Natural killer cell treated with Interleukin-12 subunit alpha and Interleukin-12 subunit beta and Interleukin-15 and Interleukin-18, amount 100 ng/mL, for 72 hours (primary cell): ENCODE measurements around the gene PPBP. TPM values are rescaled to one million over a fixed set of nuclear protein-coding genes. Genes with fewer than 3 reads are reported as not detected.

Experiments used
- ATAC-seq, 2 donors: fragments of 150-1000 bp; cut with Tn5 transposase in 1 of 2; sonication (Bioruptor Pico), chemical (Tn5 transposase) in 1 of 2; 2 replicates each; pipeline ENCODE4 v1.10.0; 2021
- DNase-seq: peaks from one replicate; pipeline ENCODE4 v3.0.0; 2022; ENCODE audit warnings: low spot score
- H3K27ac Mint-ChIP-seq, 2 donors: 1 replicate in 1 of 2; 2 replicates in 1 of 2; pipeline ENCODE4 v1.8.0; 2022; ENCODE audit warnings: mixed read lengths in 2 of 2, mild to moderate bottlenecking in 1 of 2, moderate library complexity in 1 of 2
- H3K27me3 Mint-ChIP-seq, 2 donors: 1 replicate in 1 of 2; 2 replicates in 1 of 2; pipeline ENCODE4 v1.8.0; 2022; ENCODE audit warnings: mixed read lengths in 2 of 2
- H3K36me3 Mint-ChIP-seq: one replicate; pipeline ENCODE4 v1.8.0; 2022; ENCODE audit warnings: mixed read lengths
- H3K4me1 Mint-ChIP-seq, 2 donors: 1 replicate in 1 of 2; 2 replicates in 1 of 2; pipeline ENCODE4 v1.8.0; 2022; ENCODE audit warnings: low read depth in 2 of 2, mixed read lengths in 2 of 2, mild to moderate bottlenecking in 1 of 2
- H3K4me3 Mint-ChIP-seq: one replicate; pipeline ENCODE4 v1.8.0; 2022; ENCODE audit warnings: mixed read lengths
- H3K9me3 Mint-ChIP-seq: 2 replicates; pipeline ENCODE4 v1.8.0; 2022; ENCODE audit warnings: mixed read lengths
- total RNA-seq, 2 donors: library from RNA; stranded (reverse); gene quantifications; one replicate each; pipeline ENCODE4 v1.2.3, GENCODE V29; 2022

PPBP gene
- total RNA-seq, 2 donors from 2014 or later, result not detected

GRCh38 chr4:74013264-74013663, 25.3 kb upstream of the PPBP start:
- H3K4me1 Mint-ChIP-seq, result peaks cover 0 to 6% of the 10 kb centered on the region in 2 donors
- H3K36me3 Mint-ChIP-seq, result peaks cover 4% of the 10 kb centered on the region
- H3K27me3 Mint-ChIP-seq, result no peaks in the 10 kb centered on the region
- H3K9me3 Mint-ChIP-seq, result peaks cover 4% of the 10 kb centered on the region
- DNase-seq, result no peak
- H3K27ac Mint-ChIP-seq, result no peak overlapping the region
- ATAC-seq, result no peak
- H3K4me3 Mint-ChIP-seq, result no peak overlapping the region

- no peaks in the 10 kb centered on the region for H3K27me3 Mint-ChIP-seq
- peaks cover 0 to 6% of the 10 kb centered on the region in 2 donors for H3K4me1 Mint-ChIP-seq
- H3K4me3 Mint-ChIP-seq, result no peak overlapping the region
- DNase-seq (no peak), ATAC-seq (no peak)
- H3K27ac Mint-ChIP-seq, result no peak overlapping the region
- peaks cover 4% of the 10 kb centered on the region for H3K36me3 Mint-ChIP-seq
- peaks cover 4% of the 10 kb centered on the region for H3K9me3 Mint-ChIP-seq
Observed at GRCh38 chr4:74012130-74012529, 24.1 kb upstream of the PPBP start.

- H3K9me3 Mint-ChIP-seq, result no peaks in the 10 kb centered on the region
- no peak overlapping the region for H3K4me3 Mint-ChIP-seq
- peaks cover 4% of the 10 kb centered on the region for H3K36me3 Mint-ChIP-seq
- no peaks in the 10 kb centered on the region for H3K27me3 Mint-ChIP-seq
- no peaks in the 10 kb centered on the region for H3K4me1 Mint-ChIP-seq
- DNase-seq (no peak), ATAC-seq (no peak)
- no peak overlapping the region for H3K27ac Mint-ChIP-seq
Observed at GRCh38 chr4:74009307-74009706, 21.3 kb upstream of the PPBP start.

GRCh38 chr4:74006009-74006476, 18.1 kb upstream of the PPBP start:
- Mint-ChIP-seq H3K9me3 (no peaks in the 10 kb centered on the region), H3K27me3 (peaks cover 0 to 2% of the 10 kb centered on the region in 2 donors), H3K36me3 (peaks cover 4% of the 10 kb centered on the region), H3K4me1 (no peaks in the 10 kb centered on the region), H3K4me3 (no peak overlapping the region), H3K27ac (no peak overlapping the region)
- no peak for DNase-seq
- ATAC-seq, result no peak

GRCh38 chr4:74005528-74005927, 17.5 kb upstream of the PPBP start:
- Mint-ChIP-seq H3K27ac (no peak overlapping the region), H3K36me3 (no peaks in the 10 kb centered on the region), H3K27me3 (peaks cover 0 to 2% of the 10 kb centered on the region in 2 donors), H3K4me1 (no peaks in the 10 kb centered on the region), H3K4me3 (no peak overlapping the region), H3K9me3 (no peaks in the 10 kb centered on the region)
- DNase-seq, result no peak
- no peak for ATAC-seq

GRCh38 chr4:74004668-74005067, 16.7 kb upstream of the PPBP start:
- Mint-ChIP-seq H3K4me1 (no peaks in the 10 kb centered on the region), H3K27me3 (peaks cover 0 to 2% of the 10 kb centered on the region in 2 donors), H3K27ac (no peak overlapping the region), H3K9me3 (no peaks in the 10 kb centered on the region), H3K36me3 (no peaks in the 10 kb centered on the region), H3K4me3 (no peak overlapping the region)
- DNase-seq (no peak), ATAC-seq (no peak)

GRCh38 chr4:74000301-74000700, 12.3 kb upstream of the PPBP start:
- no peaks in the 10 kb centered on the region for H3K36me3 Mint-ChIP-seq
- DNase-seq (no peak), ATAC-seq (no peak)
- H3K27ac Mint-ChIP-seq, result no peak overlapping the region
- H3K4me1 Mint-ChIP-seq, result no peaks in the 10 kb centered on the region
- H3K27me3 Mint-ChIP-seq, result peaks cover 8 to 13% of the 10 kb centered on the region in 2 donors
- H3K4me3 Mint-ChIP-seq, result no peak overlapping the region
- no peaks in the 10 kb centered on the region for H3K9me3 Mint-ChIP-seq

- no peaks in the 10 kb centered on the region for H3K36me3 Mint-ChIP-seq
- H3K4me1 Mint-ChIP-seq, result no peaks in the 10 kb centered on the region
- no peak for DNase-seq
- H3K4me3 Mint-ChIP-seq, result no peak within 1 kb of the TSS
- H3K27ac Mint-ChIP-seq, result no peak within 1 kb of the TSS
- peaks cover 10 to 13% of the 10 kb centered on the region in 2 donors for H3K27me3 Mint-ChIP-seq
- no peaks in the 10 kb centered on the region for H3K9me3 Mint-ChIP-seq
- peak in 1 of 2 donors; percentile 45 for ATAC-seq
Observed at GRCh38 chr4:73998040-73999011, 10.3 kb upstream of the PPBP start, which contains the start of gene CXCL5. Gene CXCL5, minus strand, starts transcription at chr4:73998677. Its CDS starts 96 bp downstream, at chr4:73998581.

- ATAC-seq (no peak), DNase-seq (no peak)
- H3K4me1 Mint-ChIP-seq, result no peaks in the 10 kb centered on the region
- no peaks in the 10 kb centered on the region for H3K36me3 Mint-ChIP-seq
- H3K4me3 Mint-ChIP-seq, result no peak overlapping the region
- H3K27ac Mint-ChIP-seq, result no peak overlapping the region
- H3K27me3 Mint-ChIP-seq, result peaks cover 0 to 4% of the 10 kb centered on the region in 2 donors
- H3K9me3 Mint-ChIP-seq, result no peaks in the 10 kb centered on the region
Observed at GRCh38 chr4:73992050-73992449, 4.1 kb upstream of the PPBP start.

- H3K9me3 Mint-ChIP-seq, result no peaks in the 10 kb centered on the region
- peaks cover 0 to 4% of the 10 kb centered on the region in 2 donors for H3K27me3 Mint-ChIP-seq
- no peaks in the 10 kb centered on the region for H3K4me1 Mint-ChIP-seq
- no peak overlapping the region for H3K4me3 Mint-ChIP-seq
- no peak for DNase-seq
- no peak for ATAC-seq
- H3K27ac Mint-ChIP-seq, result no peak overlapping the region
- H3K36me3 Mint-ChIP-seq, result no peaks in the 10 kb centered on the region
Observed at GRCh38 chr4:73991742-73992000, 3.7 kb upstream of the PPBP start.

- ATAC-seq (no peak), DNase-seq (no peak)
- H3K4me3 Mint-ChIP-seq, result no peak overlapping the region
- no peaks in the 10 kb centered on the region for H3K9me3 Mint-ChIP-seq
- peaks cover 0 to 4% of the 10 kb centered on the region in 2 donors for H3K27me3 Mint-ChIP-seq
- H3K27ac Mint-ChIP-seq, result no peak overlapping the region
- no peaks in the 10 kb centered on the region for H3K36me3 Mint-ChIP-seq
- no peaks in the 10 kb centered on the region for H3K4me1 Mint-ChIP-seq
Observed at GRCh38 chr4:73990988-73991741, 3.2 kb upstream of the PPBP start.

GRCh38 chr4:73989928-73990327, 1.9 kb upstream of the PPBP start:
- no peak for DNase-seq
- no peak overlapping the region for H3K4me3 Mint-ChIP-seq
- H3K9me3 Mint-ChIP-seq, result no peaks in the 10 kb centered on the region
- no peak overlapping the region for H3K27ac Mint-ChIP-seq
- no peak for ATAC-seq
- H3K27me3 Mint-ChIP-seq, result peaks cover 0 to 4% of the 10 kb centered on the region in 2 donors
- no peaks in the 10 kb centered on the region for H3K4me1 Mint-ChIP-seq
- no peaks in the 10 kb centered on the region for H3K36me3 Mint-ChIP-seq

- no peak overlapping the region for H3K4me3 Mint-ChIP-seq
- no peaks in the 10 kb centered on the region for H3K4me1 Mint-ChIP-seq
Observed at GRCh38 chr4:73989031-73989430, 1.0 kb upstream of the PPBP start.

GRCh38 chr4:73985528-73985852, 2.5 kb downstream of the PPBP start:
- Mint-ChIP-seq H3K9me3 (no peaks in the 10 kb centered on the region), H3K4me3 (no peak overlapping the region), H3K36me3 (no peaks in the 10 kb centered on the region), H3K27me3 (peaks cover 0 to 7% of the 10 kb centered on the region in 2 donors), H3K4me1 (no peaks in the 10 kb centered on the region), H3K27ac (no peak overlapping the region)
- DNase-seq (no peak), ATAC-seq (no peak)

More at GRCh38 chr4:73989031-73989430, 1.0 kb upstream of the PPBP start:
- H3K27me3 Mint-ChIP-seq, result peaks cover 0 to 2% of the 10 kb centered on the region in 2 donors
- ATAC-seq (no peak), DNase-seq (no peak)
- H3K9me3 Mint-ChIP-seq, result no peaks in the 10 kb centered on the region
- no peak overlapping the region for H3K27ac Mint-ChIP-seq
- no peaks in the 10 kb centered on the region for H3K36me3 Mint-ChIP-seq
